HPDE6-E6E7 (cell line): Measurements from ENCODE around the gene ADORA1.

ENCODE experiments used
- DNase-seq: peaks from one replicate; pipeline ENCODE4 v3.0.0; 2011; ENCODE audit warnings: missing footprints; ENCODE audit errors: extremely low spot score

ADORA1 gene

GRCh38 chr1:203127666-203128430 lies at the start of gene ADORA1:
TSS of gene ADORA1 (plus strand) at chr1:203127726. CDS start at chr1:203128842, 1,116 bp downstream.
- peak; percentile 46 for DNase-seq

- no peak for DNase-seq
These were observed 49.6 kb upstream of the ADORA1 start for GRCh38 chr1:203077956-203078355.

- no peak for DNase-seq
These were observed 49.0 kb upstream of the ADORA1 start for GRCh38 chr1:203078478-203078877.

DNA sequence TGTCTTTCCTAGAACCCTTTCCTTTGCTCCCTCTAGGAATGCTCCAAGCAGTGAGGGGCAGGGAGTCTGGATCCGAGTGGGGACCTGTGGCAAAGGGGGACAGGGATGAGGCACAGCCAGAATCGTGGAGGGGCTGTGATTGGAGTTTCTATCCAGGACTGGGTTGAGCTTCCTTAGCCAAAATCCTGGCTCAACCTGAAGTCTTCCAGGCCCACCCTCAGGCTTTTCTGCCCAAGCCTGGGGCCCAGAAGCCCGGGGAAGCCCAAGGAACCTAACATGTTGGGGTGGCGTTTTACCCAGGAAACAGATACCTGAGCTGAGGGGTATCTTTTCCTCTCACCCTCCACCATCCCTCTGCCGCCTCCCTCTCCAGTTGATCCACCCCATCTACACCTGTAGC lies 47.1 kb upstream of the ADORA1 start:
- no peak for DNase-seq

DNA sequence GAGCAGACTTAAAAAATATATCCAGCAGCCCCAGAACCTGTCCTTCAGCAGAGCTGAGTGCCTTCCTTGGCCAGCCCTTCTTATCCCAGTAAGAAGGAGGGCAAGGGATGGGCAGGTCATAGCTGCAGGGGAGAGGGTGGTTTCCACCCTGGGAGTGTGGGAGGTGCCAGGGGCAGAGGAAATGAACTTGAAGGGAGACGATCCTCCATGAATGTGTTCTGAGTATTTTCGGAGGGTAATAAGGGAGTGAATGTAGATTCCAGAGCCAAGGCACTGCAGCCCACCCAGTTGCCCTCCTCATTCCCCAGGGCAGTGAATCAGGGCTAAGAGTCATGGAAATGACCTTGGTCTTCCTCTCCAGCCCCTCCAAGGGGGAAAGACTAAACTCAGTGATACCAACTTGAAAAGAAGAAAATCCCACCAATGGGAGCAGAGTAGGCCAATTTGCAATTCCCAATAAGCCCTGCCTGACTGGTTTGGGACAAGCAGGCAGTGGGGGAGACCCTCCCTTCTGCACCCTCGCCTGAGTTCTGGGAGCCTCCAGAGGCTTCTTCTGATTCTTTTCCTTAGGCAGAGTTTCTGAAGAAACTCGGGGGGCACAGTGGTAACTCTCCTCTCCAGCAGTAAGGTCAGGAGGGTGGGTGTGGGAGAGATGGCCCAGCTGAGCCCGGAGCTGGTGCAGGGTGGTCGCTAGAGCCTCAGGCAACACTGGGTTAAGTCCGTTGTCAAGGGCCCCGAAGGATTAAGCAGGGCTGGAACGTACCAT lies 45.9 kb upstream of the ADORA1 start:
- no peak for DNase-seq

- DNase-seq: no peak
These were observed 45.4 kb upstream of the ADORA1 start for GRCh38 chr1:203082231-203082505.

GRCh38 chr1:203082571-203083462 lies 44.7 kb upstream of the ADORA1 start:
- DNase-seq: no peak

GRCh38 chr1:203083463-203083921 lies 44.0 kb upstream of the ADORA1 start:
- DNase-seq: no peak

DNA sequence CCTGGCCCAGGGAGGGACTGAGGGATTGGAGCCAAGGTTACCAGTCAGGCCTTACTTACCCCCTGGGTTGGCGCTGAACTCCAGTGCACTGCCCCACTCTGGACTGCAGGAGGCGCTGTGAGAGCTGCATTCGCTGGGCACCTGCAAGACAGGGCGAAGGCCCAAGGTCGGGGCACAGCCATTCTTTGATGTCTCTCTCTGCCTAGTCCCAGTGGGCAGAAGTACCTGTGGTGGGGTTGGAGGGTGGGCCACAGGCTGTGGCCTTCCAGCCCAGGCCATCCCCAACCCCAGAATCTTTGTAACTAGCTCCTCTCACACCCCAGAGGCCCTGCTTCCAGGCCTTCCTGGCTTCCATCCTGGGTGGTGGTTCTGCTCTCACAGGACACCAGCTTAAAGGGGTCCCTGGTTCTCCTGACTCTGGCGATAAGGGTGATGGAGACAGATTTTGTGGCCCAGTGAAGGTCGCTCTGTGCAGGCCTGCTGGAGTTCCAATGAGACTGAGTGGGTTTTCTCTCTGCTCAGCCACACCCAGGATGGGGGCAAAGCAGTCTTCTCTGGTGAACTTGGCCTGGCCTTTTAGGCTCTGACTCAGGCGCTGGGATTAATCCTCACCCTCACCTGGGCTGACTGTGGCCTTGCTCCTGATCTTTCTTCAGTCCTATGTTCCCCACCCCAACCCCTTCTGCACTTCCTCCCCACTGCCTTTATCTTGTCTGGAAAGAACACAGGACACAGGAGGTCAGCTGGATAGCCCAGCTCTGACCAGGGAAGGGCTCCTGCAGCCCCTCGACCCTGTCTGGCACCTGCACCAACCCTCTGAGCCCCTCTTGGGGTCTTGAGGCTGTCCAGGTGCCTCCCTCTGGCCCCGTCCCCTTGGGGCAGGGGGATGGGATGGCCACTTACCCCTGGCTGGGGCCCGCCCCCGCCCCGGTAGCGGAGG lies 42.7 kb upstream of the ADORA1 start:
- DNase-seq: no peak

- no peak for DNase-seq
These were observed 41.8 kb upstream of the ADORA1 start, which contains the start of gene MYOG for GRCh38 chr1:203085528-203086406. TSS of gene MYOG (minus strand) at chr1:203086012. CDS start at chr1:203085961, 51 bp downstream.

DNA sequence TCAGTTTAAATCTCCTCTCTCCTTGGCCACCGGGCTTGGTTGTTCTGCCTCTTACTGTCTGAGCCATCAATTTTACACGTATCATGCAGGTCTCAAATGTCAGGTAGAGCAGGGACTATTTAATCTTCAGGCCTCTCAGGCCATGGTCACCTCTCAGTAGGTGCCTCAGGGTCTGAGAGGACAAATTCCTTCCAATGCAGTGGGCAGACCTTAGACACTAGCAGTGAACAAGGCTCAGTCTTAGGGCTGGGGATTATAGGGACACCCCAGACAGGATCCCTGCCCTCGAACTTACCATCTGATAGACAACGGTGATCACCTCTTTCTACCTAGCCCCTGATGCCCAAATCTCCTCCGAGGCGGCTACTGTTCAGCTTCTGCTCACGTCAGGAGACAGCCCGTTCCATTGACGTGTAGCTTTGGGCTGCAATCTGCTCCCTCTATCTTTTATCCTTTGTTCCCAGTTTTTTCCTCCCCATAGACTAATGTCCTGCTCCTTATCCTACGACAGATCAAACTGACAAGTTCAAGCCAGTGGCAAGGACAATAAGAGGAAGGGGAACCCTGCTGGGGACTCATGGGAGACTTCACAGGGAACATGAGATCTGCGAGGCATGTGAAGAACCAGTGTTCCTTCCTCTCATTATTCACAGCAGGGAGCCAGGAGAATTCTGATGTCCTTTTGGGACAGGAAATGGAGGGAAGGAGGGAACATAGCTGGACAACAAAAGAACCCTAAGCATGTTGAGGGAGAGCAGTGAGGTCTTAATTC lies 40.3 kb upstream of the ADORA1 start:
- DNase-seq: no peak

DNA sequence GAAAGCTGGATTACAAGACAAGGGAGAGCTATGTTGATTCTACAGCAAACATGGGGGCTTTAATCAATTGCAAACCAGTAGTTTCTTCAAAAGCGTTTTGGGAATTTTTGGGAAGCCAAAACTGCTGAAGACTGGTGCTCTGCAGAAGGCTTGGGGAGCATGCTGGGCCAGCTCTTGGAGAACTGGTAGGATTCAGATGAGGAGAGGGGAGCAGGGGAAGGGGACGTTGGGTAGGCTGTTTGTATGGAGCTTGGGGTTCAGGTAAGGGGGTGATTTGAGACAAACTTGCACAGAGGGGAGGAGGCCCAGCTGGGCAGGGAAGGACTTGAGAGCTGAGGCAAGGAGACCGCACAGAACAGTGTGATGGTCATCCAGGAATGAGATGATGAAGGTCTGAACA lies 39.1 kb upstream of the ADORA1 start:
- no peak for DNase-seq

DNA sequence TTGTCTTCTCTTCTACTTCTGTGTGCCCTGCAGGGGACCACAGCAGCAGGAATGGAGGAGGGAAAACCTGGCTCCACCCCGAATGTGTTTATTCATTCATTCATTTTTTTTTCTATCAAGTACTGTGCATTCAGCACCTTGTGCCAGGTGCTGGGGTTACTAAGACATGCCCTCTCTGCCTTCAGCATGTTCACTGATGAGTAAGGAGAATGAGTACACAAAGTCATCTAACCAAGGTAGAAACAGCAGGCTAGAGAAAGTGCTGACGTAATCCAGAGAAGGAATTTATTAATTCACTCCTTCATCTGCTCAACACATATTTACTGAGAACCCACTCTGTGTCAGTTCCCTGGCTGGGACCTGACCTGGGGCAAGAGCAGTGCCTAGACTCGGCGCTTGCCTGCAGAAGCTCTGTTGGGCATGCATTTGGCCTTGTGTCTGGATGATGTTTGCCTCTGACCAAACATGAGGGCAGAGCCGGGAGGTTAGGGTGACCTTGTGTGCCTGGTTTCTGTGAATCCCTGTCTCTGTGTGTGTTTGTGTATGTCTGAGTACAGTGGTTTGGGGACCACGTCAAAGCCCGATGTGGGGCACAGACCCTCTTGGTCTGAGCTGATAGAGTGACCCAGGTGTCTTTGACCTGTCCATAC lies 38.4 kb upstream of the ADORA1 start:
- DNase-seq: no peak

DNA sequence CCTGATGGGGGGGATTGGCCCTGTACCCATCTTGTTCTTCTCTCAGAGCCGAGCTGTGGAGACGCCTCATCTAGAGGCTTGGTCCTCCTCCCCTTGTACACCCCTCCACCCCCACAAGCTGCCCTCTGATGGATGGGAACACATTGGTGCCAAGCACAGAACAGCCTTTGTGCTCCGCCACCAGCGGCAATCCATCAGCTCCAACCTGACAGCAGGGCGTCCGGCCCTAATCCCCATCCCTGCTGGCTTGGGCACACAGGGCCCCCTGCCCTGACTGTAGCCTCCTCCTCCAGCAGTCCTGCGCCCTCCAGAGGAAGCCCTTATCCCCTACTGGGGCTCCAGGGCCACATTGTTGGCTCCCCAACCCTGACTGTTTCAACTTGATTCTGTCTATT lies 37.9 kb upstream of the ADORA1 start:
- no peak for DNase-seq

GRCh38 chr1:203090421-203091198 lies 36.9 kb upstream of the ADORA1 start:
- DNase-seq: no peak

- DNase-seq: no peak
These were observed 36.4 kb upstream of the ADORA1 start for GRCh38 chr1:203091199-203091477.

GRCh38 chr1:203091761-203092330 lies 35.7 kb upstream of the ADORA1 start:
- DNase-seq: no peak
